ENCODE results near the gene ANKRD63. TPM values are rescaled to one million over a fixed set of nuclear protein-coding genes. Genes with fewer than 3 reads are reported as not detected.

ANKRD63 gene
- total RNA-seq, 2 donors from 2014 or later, result not detected

GRCh38 chr15:40313531-40314398, 30.9 kb upstream of the ANKRD63 start:
- no peak overlapping the region for H3K4me3 ChIP-seq
- ATAC-seq (ENCODE audit: insufficient number of reproducible peaks, low FRiP score, low read depth) (peak; percentile 35), DNase-seq (ENCODE audit: low spot score) (no peak)
- no peaks in the 10 kb centered on the region for H3K27me3 ChIP-seq (replicated peaks; ENCODE audit: insufficient read depth)
- no peak overlapping the region for H3K27ac ChIP-seq
- no peak for TF ChIP-seq CTCF (IDR thresholded peaks at IDR 0.05)
- H3K36me3 ChIP-seq, result no peaks in the 10 kb centered on the region
- H3K9me3 ChIP-seq, result no peaks in the 10 kb centered on the region
- peaks cover 4 to 15% of the 10 kb centered on the region in 2 donors for H3K4me1 ChIP-seq (ENCODE audit: control insufficient read depth in 1 of 2, low read depth in 2 of 2)

GRCh38 chr15:40312370-40313158, 29.7 kb upstream of the ANKRD63 start:
- no peak overlapping the region for H3K4me3 ChIP-seq
- H3K27ac ChIP-seq, result no peak overlapping the region
- TF ChIP-seq CTCF (IDR thresholded peaks at IDR 0.05), result no peak
- ATAC-seq (ENCODE audit: insufficient number of reproducible peaks, low FRiP score, low read depth), result no peak
- H3K27me3 ChIP-seq (replicated peaks; ENCODE audit: insufficient read depth), result no peaks in the 10 kb centered on the region
- no peaks in the 10 kb centered on the region for H3K36me3 ChIP-seq
- DNase-seq (ENCODE audit: low spot score), result no peak
- H3K9me3 ChIP-seq, result no peaks in the 10 kb centered on the region
- H3K4me1 ChIP-seq (ENCODE audit: control insufficient read depth in 1 of 2, low read depth in 2 of 2), result peaks cover 4 to 15% of the 10 kb centered on the region in 2 donors

- Histone ChIP-seq H3K9me3 (no peaks in the 10 kb centered on the region), H3K36me3 (no peaks in the 10 kb centered on the region), H3K4me3 (no peak overlapping the region), H3K27me3 (replicated peaks; ENCODE audit: insufficient read depth) (no peaks in the 10 kb centered on the region), H3K4me1 (ENCODE audit: control insufficient read depth in 1 of 2, low read depth in 2 of 2) (peaks cover 4 to 15% of the 10 kb centered on the region in 2 donors), H3K27ac (no peak overlapping the region)
- DNase-seq (ENCODE audit: low spot score), result no peak
- no peak for ATAC-seq (ENCODE audit: insufficient number of reproducible peaks, low FRiP score, low read depth)
- TF ChIP-seq CTCF (IDR thresholded peaks at IDR 0.05), result no peak
Observed at GRCh38 chr15:40310993-40311392, 28.1 kb upstream of the ANKRD63 start.

- peak; percentile 35 for TF ChIP-seq CTCF (IDR thresholded peaks at IDR 0.05)
- H3K27ac ChIP-seq, result no peak overlapping the region
- H3K4me1 ChIP-seq (ENCODE audit: control insufficient read depth in 1 of 2, low read depth in 2 of 2), result peaks cover 4 to 15% of the 10 kb centered on the region in 2 donors
- H3K27me3 ChIP-seq (replicated peaks; ENCODE audit: insufficient read depth), result no peaks in the 10 kb centered on the region
- ATAC-seq (ENCODE audit: insufficient number of reproducible peaks, low FRiP score, low read depth) (no peak), DNase-seq (ENCODE audit: low spot score) (no peak)
- H3K36me3 ChIP-seq, result no peaks in the 10 kb centered on the region
- H3K9me3 ChIP-seq, result no peaks in the 10 kb centered on the region
- H3K4me3 ChIP-seq, result no peak overlapping the region
Observed at GRCh38 chr15:40310001-40310959, 27.4 kb upstream of the ANKRD63 start.

Data from thoracic aorta (tissue), 2 donors.